Fibroblast of the conjunctiva (primary cell): ENCODE data around the gene SLCO4A1.
A peak's percentile ranks its signal among the peaks of the same experiment; 100 is the strongest.

Experiments
- DNase-seq: peaks from one replicate; pipeline ENCODE4 v3.0.0-alpha.2; 2010; ENCODE audit warnings: low read depth

Gene SLCO4A1

DNA sequence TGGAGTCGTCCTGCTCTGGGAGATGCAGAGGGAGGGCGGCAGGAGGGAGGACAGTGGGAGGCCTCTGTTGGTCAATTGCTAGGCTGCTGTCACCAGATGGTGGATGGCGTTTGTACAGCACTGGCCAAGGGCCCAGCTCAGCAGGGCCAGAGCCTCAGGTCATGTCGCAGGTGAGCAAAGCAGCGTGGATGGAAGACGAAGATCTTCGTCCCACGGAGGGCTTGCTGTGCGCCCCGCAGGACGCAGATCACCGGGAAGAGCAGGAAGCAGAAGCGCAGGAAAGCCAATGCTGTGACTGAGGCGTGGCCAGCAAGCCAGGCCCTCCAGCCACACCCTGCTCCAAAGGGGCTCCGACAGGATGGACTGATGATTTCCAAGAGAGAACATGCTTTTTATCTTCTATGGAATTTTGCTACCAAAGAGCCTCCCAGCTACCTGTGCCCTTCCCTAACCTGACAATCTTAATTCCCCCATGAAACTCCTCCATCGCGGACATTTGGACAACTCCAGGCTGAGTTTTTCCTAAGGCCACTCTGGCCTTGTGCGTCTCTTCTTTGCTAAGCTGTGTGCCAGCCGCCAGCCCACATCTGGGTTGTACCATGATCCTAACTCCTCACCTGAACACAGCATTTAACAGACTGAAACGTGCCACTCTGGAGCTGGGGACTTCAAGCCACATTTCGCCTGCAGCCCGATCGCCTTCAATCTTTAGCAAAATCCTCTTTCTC is 3.5 kb upstream of the SLCO4A1 start:
- DNase-seq = no peak

- DNase-seq = no peak
Measured at GRCh38 chr20:62639765-62640164, 2.5 kb upstream of the SLCO4A1 start.

DNA sequence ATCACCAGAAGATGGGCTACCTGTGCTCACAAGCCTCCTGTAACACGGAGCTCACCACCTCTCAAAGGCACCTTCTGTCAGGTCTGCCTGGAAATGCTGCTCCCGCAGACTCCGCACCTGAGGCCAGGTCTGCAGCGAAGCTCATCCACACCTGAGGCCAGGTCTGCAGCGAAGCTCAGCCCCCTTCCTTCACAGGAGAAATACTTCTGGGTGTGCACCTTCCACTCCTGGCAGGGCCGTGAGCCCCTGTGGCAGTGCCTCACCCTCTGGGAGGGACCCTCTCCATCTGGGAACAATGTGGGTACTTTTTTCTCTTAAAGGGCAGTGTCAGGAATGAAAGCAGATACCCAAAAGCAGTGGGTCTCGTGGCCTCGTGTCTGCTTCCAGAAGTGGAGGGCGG is 1.4 kb upstream of the SLCO4A1 start:
- no peak for DNase-seq

- DNase-seq = no peak
Measured at GRCh38 chr20:62641321-62642050, 817 bp upstream of the SLCO4A1 start.

DNA sequence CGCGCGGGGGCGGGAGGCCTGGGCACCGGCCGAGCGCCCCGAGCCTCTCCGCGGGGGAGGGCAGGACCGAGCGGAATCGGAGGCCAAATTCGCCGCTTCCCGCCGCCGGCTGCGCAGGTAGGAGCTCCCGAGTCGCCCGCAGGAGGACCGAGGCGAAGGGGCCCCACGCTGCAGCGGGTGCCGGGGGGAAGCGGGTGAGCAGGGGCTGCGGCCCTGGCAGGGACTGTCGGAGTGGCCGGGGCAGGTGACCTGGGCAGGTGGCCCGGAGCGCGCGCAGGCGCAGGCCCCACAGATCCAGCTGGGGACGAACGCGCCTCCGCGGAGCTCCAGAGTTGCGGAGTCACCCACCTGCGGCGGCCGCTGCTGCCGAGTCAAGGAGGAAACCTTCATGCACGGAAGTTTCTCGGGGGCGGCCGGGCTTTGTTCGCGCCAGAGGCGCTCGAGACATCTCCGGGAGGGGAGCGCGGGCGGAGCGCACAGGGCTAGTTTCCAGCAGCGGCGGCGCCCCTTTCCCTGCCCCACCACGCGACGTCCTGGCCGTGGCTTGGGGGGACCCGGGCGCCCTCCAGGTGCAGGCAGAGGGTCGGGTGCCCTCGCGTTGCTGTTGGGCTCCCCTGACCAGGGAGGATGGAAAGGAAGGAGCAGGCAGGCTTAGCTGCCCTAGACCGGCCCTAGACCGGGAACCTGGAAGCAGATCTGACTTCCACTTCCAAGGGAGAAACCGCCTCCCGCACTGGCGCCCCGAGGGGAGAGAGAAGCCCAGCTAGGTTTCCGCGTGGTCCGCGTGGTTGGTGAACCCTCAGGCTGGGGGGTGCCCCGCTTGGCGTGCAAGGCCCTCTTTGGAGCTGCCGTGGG is 590 bp downstream of the SLCO4A1 start:
- no peak for DNase-seq

DNA sequence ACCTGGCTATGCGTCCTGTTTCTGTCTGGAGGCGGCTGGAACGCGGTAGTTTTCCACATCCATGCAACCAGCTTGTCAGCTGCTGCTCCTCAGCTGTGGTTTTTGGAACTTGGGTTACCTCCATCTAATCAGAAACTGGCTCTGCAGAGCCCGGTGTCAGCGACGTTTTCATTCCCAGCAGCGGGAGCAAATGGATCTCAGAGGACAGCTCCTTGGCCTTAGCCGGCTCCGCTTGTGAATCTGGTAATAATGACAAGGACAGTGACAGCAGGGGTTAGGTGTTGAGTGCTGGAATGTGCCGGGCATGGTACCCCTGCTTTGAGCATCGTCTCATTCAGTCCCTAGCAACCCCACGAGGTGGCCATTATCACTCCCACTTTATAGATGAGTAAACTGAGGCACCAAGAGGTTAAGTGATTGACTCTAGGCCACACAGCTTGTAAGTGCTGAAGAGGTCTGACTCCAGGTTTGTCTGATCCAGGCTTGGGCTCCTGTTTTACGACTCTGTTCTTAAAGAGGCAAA is 1.3 kb downstream of the SLCO4A1 start:
- DNase-seq = no peak

DNA sequence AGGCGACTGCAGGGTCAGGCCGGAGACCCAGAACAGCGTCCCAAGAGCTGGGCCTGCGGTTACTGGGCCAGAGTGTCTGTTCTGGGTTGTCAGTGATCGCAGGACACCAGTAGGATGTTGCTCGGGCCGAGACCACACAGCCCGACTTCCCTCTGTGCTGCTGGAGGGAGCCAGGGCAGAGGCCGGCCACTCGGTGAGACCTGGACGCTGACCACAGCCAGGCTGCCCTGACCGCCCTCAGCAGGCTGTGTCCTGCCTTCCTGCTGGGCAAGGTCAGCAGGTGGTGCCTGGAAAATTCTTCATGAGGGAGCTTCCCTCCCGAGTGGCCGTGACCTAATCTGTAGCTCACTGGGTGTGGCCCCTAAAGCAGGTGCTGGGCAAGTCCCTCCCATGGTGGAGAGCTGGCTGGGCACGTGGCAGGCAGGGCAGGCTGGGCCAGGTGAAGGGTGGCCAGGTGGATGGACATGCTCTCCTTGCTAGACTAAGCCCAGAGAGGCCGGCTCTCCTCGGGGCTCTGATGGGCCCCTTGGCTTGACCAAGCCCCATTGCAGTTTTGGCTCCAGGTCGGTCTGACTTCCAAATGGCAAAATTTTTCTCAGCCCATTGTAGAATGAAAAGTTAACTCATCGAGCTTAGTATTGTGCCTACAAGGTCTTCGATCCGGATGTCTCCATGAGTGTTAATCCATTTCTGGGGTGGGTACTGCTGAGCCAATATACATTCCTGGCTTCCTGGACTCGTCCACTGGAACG is 1.9 kb downstream of the SLCO4A1 start:
- DNase-seq = no peak

GRCh38 chr20:62644802-62645496 is 2.6 kb downstream of the SLCO4A1 start:
- DNase-seq = no peak

DNA sequence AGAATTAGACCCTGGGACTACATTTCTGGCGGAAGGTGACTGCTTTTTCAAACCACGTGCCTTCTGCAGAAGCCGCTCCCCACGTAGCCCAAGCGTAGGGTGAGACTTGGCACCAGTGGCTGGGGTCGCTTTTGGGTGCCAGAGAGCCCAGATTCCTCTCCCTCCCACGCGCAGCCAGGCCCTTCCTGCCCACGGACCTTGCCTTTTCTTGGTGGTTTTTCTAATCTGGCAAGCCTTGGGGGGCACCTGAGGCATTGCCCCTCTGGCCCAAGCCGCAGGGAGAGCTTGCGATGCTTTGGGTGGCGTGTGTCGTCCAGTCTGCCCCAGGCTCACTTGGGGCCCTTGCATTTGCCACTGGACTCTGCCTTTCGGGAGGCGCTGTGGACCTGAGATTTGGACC is 3.3 kb downstream of the SLCO4A1 start:
- no peak for DNase-seq

GRCh38 chr20:62646851-62647520 is 4.7 kb downstream of the SLCO4A1 start:
- DNase-seq = no peak

- peak; percentile 17 for DNase-seq
Measured at GRCh38 chr20:62647521-62648317, 5.4 kb downstream of the SLCO4A1 start.

DNA sequence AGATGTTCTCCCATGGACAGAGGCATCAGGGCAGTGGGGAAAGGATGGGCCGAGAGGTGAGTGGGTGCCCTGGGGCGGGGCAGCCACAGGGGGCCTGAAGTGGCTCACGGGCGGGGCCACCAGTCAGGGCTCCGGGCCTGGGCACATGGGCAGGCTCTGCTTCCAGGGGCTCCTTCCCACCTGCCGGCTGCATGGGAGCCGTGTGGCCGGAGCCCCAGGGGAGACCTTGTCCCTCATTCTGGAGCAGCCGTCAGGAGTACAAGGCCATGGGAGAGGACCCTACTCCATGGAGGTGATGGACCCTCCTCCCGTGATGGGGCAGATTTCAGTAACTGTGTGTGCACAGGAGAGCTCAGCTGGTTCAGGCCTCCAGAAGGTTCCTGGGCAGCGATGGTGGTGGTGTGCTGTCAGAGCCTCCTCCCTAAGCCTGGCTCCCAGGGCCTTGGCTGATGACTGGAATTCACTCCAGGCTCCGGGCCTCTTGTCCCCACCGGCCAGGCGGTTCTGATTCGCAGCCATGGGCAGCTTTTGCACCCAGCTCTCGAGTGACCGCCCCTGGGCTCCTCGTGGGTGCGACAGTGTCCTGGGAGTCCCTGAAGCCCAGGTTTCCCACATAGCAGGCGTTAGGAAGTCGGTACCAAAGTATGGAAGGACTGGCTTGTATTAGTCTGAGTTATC is 6.2 kb downstream of the SLCO4A1 start:
- no peak for DNase-seq

DNA sequence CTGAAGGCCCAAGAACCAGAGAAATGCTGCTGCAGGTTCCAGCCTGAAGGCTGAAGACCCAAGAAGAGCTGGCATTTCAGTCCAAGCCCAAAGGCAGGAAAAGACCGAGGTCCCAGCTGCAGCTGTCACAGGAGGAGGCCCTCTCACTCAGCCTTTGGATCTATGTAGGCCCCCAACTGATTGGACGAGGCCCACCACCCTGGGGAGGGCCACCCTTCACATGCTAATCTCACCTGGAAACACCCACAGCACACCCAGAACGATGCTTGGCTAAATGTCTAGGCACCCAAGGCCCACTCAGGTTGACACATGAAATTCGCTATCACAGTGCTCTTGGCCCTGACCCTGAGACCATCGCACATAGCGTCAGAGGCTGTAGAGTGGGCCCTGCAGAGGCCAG is 6.8 kb downstream of the SLCO4A1 start:
- no peak for DNase-seq

DNA sequence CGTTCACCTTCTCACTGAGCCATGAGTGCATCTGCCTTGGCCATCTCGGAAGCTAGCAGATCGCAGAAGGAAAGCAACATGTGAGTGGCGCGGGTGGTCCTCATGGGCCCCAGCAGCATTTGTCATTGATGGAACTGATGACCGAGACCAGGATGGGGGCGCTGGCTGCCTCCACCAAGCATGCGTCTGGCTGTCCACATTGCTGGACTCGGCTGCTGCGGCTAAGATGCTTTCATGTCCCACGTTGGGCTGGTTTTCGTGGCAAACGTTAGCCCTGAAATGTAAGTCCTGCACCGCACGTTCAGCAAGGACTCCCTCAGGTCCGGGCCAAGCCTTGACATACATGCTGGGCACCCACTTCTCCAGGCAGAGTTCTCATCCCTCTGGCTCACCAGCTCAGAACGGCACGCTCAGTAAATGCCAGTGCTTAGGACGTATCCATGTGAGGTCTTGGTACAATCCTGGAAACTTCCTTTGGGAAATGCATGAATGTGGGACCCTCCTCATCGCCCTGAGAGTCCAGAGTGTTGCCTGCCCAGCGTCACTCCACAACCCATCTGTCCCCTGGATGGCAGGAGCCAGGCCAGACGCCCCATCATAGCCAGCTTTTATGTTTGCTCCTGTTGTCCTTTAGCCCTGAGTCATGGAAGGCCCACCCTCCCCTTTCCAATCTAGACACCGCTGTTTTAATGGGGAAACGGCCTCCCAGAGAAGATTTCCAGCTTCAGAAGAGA is 8.4 kb downstream of the SLCO4A1 start:
- DNase-seq = no peak

DNA sequence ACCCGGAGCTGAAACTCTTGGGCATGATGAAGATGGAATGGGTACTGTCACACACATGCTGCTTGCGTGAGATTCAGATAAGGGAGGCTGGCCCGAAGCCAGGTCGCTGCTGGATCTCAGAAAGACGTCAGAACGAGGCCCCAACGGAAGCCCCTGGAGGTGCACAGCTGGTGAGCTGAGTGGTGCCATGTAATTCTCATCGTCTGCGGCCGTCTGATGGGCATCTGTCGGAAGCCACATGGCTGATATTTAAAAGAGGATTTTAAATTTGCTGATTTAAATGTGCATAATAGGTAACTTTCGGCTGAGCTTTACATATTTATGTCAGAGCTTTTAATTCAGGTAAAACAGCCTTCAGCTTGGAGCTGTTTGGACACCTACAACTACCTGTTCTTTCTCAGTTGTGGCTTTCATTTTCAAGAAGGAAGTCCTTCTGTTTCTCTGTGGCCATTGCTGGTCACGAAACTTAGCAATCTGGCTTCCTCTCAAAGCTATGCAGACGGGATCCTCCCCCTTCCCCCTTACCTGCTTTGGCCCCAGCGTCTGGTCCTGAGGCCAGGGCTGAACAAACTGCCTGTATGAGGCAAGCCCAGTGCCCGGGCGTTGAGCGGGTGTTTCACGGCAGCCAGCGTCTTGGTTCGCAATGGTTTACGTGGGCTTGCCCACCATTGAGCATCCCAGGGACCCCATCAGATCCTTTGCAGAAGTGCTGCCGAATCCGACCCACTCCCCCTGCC is 9.2 kb downstream of the SLCO4A1 start:
- DNase-seq = no peak

DNA sequence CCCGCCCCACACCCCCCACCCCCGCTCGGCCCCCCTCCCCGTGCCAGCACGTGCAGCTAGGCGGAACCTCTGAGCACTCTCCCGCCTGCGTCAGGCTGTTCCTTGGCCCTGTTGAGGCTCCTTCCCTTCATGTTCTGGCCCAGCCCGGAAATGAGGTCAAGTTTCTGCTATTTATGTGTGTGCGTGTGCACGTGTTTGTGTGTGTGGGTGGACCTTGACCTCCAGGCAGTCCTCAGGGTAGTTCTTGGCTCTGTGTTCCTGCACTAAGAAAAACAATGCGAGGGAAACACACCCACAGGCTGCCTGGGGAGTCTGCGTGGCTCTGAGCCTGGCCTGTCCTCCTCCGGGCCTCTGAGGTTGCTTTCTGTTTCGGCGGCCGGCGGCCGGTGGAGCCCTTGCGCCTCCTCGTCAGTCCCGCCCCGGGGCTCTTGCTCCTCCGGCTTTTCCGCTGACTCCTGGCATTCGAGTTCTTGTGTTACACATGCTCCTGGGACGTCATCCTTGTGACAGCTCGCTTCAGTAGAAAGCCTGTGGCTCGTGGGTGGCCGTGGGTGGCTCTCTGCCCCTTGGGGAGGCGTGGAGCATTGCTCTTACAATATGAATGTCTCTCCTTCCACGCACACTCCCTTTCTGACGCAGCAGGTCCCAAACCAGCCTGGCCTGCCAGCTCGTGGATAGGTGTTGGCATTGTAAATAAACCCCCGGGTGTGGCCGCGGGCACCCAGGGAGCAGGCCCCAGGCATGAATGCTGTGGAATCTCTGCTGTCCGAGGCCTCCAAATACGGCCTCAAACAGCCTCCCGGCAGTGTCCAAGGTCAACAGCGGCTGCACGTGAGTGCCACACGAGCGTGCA is 10.0 kb downstream of the SLCO4A1 start:
- DNase-seq = peak; percentile 99

DNA sequence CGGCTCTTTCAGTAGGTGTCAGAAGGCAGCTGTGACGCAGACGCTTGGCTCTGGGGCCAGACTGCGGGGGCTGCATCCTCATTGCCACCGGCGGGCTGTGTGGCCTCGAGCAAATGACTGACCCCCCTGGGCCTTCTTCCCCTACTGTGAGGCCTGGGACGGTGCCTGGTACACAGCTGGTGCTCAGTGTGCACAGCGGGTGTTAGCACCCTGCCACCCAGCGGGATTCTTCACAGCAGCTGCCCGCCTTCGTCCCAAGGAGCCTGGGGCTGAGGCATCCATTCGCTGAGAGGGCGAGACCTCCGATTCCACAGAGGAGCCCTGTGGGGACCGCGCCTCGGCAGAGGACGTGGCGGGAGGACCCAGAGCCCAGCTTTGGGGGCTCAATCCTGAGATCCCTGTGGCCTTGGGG is 10.6 kb downstream of the SLCO4A1 start:
- DNase-seq = no peak
